HCT116 (cell line): Measurements from ENCODE around the gene CEP41. TPM values are rescaled to one million over a fixed set of nuclear protein-coding genes. Genes with fewer than 3 reads are reported as not detected.

Experiments
- ATAC-seq: fragments of 200-7000 bp; cut with Tn5 transposase; 2 replicates; pipeline ENCODE4 v1.9.1; 2020; ENCODE audit warnings: mild to moderate bottlenecking, moderate library complexity
- BruUV-seq: library from RNA; stranded (reverse); fragments of 400-500 nt; replicated peaks from 2 replicates; lab custom pipeline; 2021; lab: Mats Ljungman, UMichigan
- CTCF ChIA-PET: fragments of 300-600 bp; sonication (Branson Sonifier 250); formaldehyde crosslinking; loops from one replicate; lab custom pipeline; 2021; ENCODE audit warnings: antibody characterized with exemption; lab: Charles Lee
- POLR2A ChIA-PET: fragments of 300-600, 350-600 bp; sonication (Branson Sonifier 250); formaldehyde crosslinking; loops from one replicate; lab custom pipeline; 2021; ENCODE audit warnings: antibody characterized with exemption; lab: Charles Lee
- RAD21 ChIA-PET, 2 experiments: fragments of 300-600 bp; sonication (Branson Sonifier 250); formaldehyde crosslinking; loops; one replicate each; lab custom pipeline; 2023; ENCODE audit warnings: low total read pairs in 2 of 2; ENCODE audit not compliant: uncharacterized antibody in 2 of 2, unreplicated experiment in 2 of 2, low non-redundant PET in 1 of 2; lab: Charles Lee
- DNase-seq: peaks from one replicate; pipeline ENCODE4 v3.0.0-alpha.2; 2010; ENCODE audit warnings: low read depth, low spot score
- H2AFZ ChIP-seq: fragments of 200-600 bp; shearing (Covaris generic), sonication (generic); 2 replicates; pipeline ENCODE4 v1.6.1; 2017; ENCODE audit warnings: low read depth, mixed run types, mixed read lengths, antibody characterized with exemption, low read length; ENCODE audit not compliant: poor library complexity, severe bottlenecking
- H3K27ac ChIP-seq: 2 replicates; pipeline ENCODE4 v1.5.1; 2012; ENCODE audit warnings: low read depth, low read length
- H3K27me3 ChIP-seq: fragments of 200-600 bp; sonication (generic); 2 replicates; pipeline ENCODE4 v1.6.1; 2016; ENCODE audit warnings: mixed run types, low read length, mixed read lengths; ENCODE audit not compliant: insufficient read depth
- H3K36me3 ChIP-seq, 2 experiments: fragments of 200-500 bp in 1 of 2; fragments of 200-600 bp in 1 of 2; sonication (Bioruptor generic) in 1 of 2; sonication (generic) in 1 of 2; 2 replicates each; pipeline versions ENCODE4 v1.5.1 to v1.6.1; 2014 to 2016; ENCODE audit warnings: low read length in 2 of 2, inconsistent platforms in 1 of 2, mixed read lengths in 1 of 2, mixed run types in 1 of 2; ENCODE audit not compliant: insufficient read depth in 2 of 2, control insufficient read depth in 1 of 2
- H3K4me1 ChIP-seq, 2 experiments: fragments of 200-600 bp in 1 of 2; sonication (generic) in 1 of 2; 2 replicates each; pipeline versions ENCODE4 v1.5.1 to v1.6.1; 2012 to 2017; ENCODE audit warnings: low read length in 2 of 2, inconsistent platforms in 1 of 2, mild to moderate bottlenecking in 1 of 2, mixed read lengths in 1 of 2, mixed run types in 1 of 2, moderate library complexity in 1 of 2; ENCODE audit not compliant: insufficient read depth in 2 of 2, control insufficient read depth in 1 of 2
- H3K4me2 ChIP-seq: fragments of 200-600 bp; sonication (generic); 2 replicates; pipeline ENCODE4 v1.6.1; 2017; ENCODE audit warnings: mixed run types, low read length, mixed read lengths
- H3K4me3 ChIP-seq, 2 experiments: fragments of 200-600 bp in 1 of 2; sonication (generic) in 1 of 2; replicated peaks in 1 of 2; 2 replicates each; pipeline ENCODE4 v1.5.1; 2011 to 2016; ENCODE audit warnings: low read length in 2 of 2, control low read depth in 1 of 2, low read depth in 1 of 2, mild to moderate bottlenecking in 1 of 2, mixed read lengths in 1 of 2, mixed run types in 1 of 2
- H3K79me2 ChIP-seq: fragments of 200-600 bp; sonication (generic); 2 replicates; pipeline ENCODE4 v1.6.1; 2017; ENCODE audit warnings: mild to moderate bottlenecking, mixed run types, low read length, moderate library complexity, mixed read lengths; ENCODE audit not compliant: insufficient read depth
- H3K9ac ChIP-seq: fragments of 200-600 bp; sonication (generic); 2 replicates; pipeline ENCODE4 v1.6.1; 2016; ENCODE audit warnings: low read length, mixed read lengths
- H3K9me2 ChIP-seq: fragments of 200-600 bp; sonication (generic), shearing (Covaris generic); 2 replicates; pipeline ENCODE4 v1.6.1; 2017; ENCODE audit warnings: mixed run types, mild to moderate bottlenecking, moderate library complexity; ENCODE audit not compliant: insufficient read depth
- H3K9me3 ChIP-seq, 2 experiments: fragments of 200-500 bp in 1 of 2; fragments of 200-600 bp in 1 of 2; sonication (Bioruptor generic) in 1 of 2; sonication (generic) in 1 of 2; 2 replicates each; pipeline ENCODE4 v1.6.1; 2014 to 2017; ENCODE audit warnings: low read length in 2 of 2, mixed read lengths in 2 of 2, inconsistent platforms in 1 of 2, low read depth in 1 of 2, mild to moderate bottlenecking in 1 of 2, mixed run types in 1 of 2, moderate library complexity in 1 of 2; ENCODE audit not compliant: control insufficient read depth in 1 of 2, insufficient read depth in 1 of 2
- H4K20me1 ChIP-seq: fragments of 200-600 bp; sonication (generic), shearing (Covaris generic); 2 replicates; pipeline ENCODE4 v1.6.1; 2017; ENCODE audit warnings: mixed run types, mild to moderate bottlenecking, moderate library complexity; ENCODE audit not compliant: insufficient read depth
- ATF3 ChIP-seq: IDR thresholded peaks from 2 replicates; pipeline ENCODE4 v1.6.1; 2012
- CBX3 ChIP-seq: IDR thresholded peaks from 2 replicates; pipeline ENCODE4 v1.6.1; 2012; ENCODE audit warnings: low read depth
- CEBPB ChIP-seq: IDR thresholded peaks from 2 replicates; pipeline ENCODE4 v1.6.1; 2012; ENCODE audit warnings: low read depth
- ELF1 ChIP-seq: IDR thresholded peaks from 2 replicates; pipeline ENCODE4 v1.6.1; 2012; ENCODE audit warnings: low read depth, borderline replicate concordance
- EZH2phosphoT487 ChIP-seq: fragments of 200-600 bp; IDR thresholded peaks from 2 replicates; pipeline ENCODE4 v1.6.1; 2018; ENCODE audit warnings: antibody characterized with exemption, borderline replicate concordance
- FOSL1 ChIP-seq: IDR thresholded peaks from 2 replicates; pipeline ENCODE4 v1.6.1; 2012; ENCODE audit warnings: low read depth
- JUND ChIP-seq: IDR thresholded peaks from 2 replicates; pipeline ENCODE4 v1.6.1; 2012
- MAX ChIP-seq: IDR thresholded peaks from 2 replicates; pipeline ENCODE4 v1.6.1; 2012
- REST ChIP-seq: IDR thresholded peaks from 2 replicates; pipeline ENCODE4 v1.6.1; 2012; ENCODE audit warnings: low read depth
- TCF7L2 ChIP-seq: IDR thresholded peaks from 2 replicates; pipeline ENCODE4 v1.7.0; 2011; ENCODE audit warnings: borderline replicate concordance, inconsistent platforms; ENCODE audit not compliant: insufficient read depth, insufficient read length; ENCODE audit errors: extremely low read depth
- ZBTB33 ChIP-seq: IDR thresholded peaks from 2 replicates; pipeline ENCODE4 v1.6.1; 2011; ENCODE audit warnings: mild to moderate bottlenecking, low read length, moderate library complexity; ENCODE audit not compliant: insufficient replicate concordance; ENCODE audit errors: extremely low read depth
- ZFX ChIP-seq: fragments of 450-650 bp; IDR thresholded peaks from 2 replicates; pipeline ENCODE4 v1.6.1; 2017
- intact Hi-C: fragments of 100-400 bp; cut with micrococcal nuclease; formaldehyde crosslinking; loops from 2 replicates; pipeline ENCODE4 v1.10.0; 2022
- total RNA-seq: library from RNA; stranded (reverse); gene quantifications from one replicate; pipeline ENCODE4 v1.2.1, GENCODE V29; 2021; ENCODE audit not compliant: unreplicated experiment
- TF ChIP-seq, protein P1 (sequence below), 3 experiments: fragments of 200-600 bp in 1 of 3; sonication (generic) in 1 of 3; IDR thresholded peaks in 2 of 3; conservative IDR thresholded peaks in 1 of 3; 2 replicates each; pipeline ENCODE4 v1.5.1; 2012 to 2017; ENCODE audit warnings: low read depth in 2 of 3, low read length in 2 of 3, antibody characterized with exemption in 1 of 3, borderline replicate concordance in 1 of 3, control low read depth in 1 of 3, mild to moderate bottlenecking in 1 of 3, mixed read lengths in 1 of 3, mixed run types in 1 of 3, moderate library complexity in 1 of 3; ENCODE audit not compliant: insufficient read depth in 1 of 3

Gene CEP41
- total RNA-seq, 1 experiment from 2014 or later: 13.6 TPM

- no peak overlapping the region for H3K27ac ChIP-seq
- DNase-seq (no peak), ATAC-seq (no peak)
- H4K20me1 ChIP-seq: no peaks in the 10 kb centered on the region
- H3K36me3 ChIP-seq: no peaks in the 10 kb centered on the region
- no peak overlapping the region for H3K9ac ChIP-seq
- no peak for TF ChIP-seq ZFX
- TF ChIP-seq EZH2phosphoT487: no peak
- no peak for TF ChIP-seq JUND
- TF ChIP-seq, protein P1, sequence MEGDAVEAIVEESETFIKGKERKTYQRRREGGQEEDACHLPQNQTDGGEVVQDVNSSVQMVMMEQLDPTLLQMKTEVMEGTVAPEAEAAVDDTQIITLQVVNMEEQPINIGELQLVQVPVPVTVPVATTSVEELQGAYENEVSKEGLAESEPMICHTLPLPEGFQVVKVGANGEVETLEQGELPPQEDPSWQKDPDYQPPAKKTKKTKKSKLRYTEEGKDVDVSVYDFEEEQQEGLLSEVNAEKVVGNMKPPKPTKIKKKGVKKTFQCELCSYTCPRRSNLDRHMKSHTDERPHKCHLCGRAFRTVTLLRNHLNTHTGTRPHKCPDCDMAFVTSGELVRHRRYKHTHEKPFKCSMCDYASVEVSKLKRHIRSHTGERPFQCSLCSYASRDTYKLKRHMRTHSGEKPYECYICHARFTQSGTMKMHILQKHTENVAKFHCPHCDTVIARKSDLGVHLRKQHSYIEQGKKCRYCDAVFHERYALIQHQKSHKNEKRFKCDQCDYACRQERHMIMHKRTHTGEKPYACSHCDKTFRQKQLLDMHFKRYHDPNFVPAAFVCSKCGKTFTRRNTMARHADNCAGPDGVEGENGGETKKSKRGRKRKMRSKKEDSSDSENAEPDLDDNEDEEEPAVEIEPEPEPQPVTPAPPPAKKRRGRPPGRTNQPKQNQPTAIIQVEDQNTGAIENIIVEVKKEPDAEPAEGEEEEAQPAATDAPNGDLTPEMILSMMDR (IDR thresholded peaks at IDR 0.05 in 2 of 3, conservative IDR thresholded peaks at IDR 0.05 in 1 of 3; ENCODE audit: borderline replicate concordance in 1 of 3, insufficient read depth in 1 of 3, low read depth in 2 of 3, low read length in 2 of 3): no peak
- TF ChIP-seq CEBPB: no peak
- no peak for TF ChIP-seq CBX3
- no peak for TF ChIP-seq FOSL1
- TF ChIP-seq ATF3: no peak
- TF ChIP-seq REST: no peak
- TF ChIP-seq TCF7L2: no peak
- TF ChIP-seq MAX: no peak
- no peak for TF ChIP-seq ELF1
- TF ChIP-seq ZBTB33: no peak
- TF ChIP-seq, all 23 proteins: peak for 0
- ChIA-PET CTCF (no interaction called here), POLR2A (no interaction called here), RAD21 (no interaction called here)
- Histone ChIP-seq H3K4me2 (no peak overlapping the region), H3K4me3 (no peak overlapping the region), H3K27me3 (no peaks in the 10 kb centered on the region), H3K79me2 (no peaks in the 10 kb centered on the region), H3K9me2 (no peaks in the 10 kb centered on the region), H3K9me3 (no peaks in the 10 kb centered on the region), H2AFZ (no peak overlapping the region), H3K4me1 (no peaks in the 10 kb centered on the region)
- intact Hi-C loops: no loop called here
- no TSS peak for BruUV-seq
These were observed 57.4 kb downstream of the CEP41 start for GRCh38 chr7:130383187-130383980.
